Measurements from ENCODE around the gene IL13.

IL13 gene

DNA sequence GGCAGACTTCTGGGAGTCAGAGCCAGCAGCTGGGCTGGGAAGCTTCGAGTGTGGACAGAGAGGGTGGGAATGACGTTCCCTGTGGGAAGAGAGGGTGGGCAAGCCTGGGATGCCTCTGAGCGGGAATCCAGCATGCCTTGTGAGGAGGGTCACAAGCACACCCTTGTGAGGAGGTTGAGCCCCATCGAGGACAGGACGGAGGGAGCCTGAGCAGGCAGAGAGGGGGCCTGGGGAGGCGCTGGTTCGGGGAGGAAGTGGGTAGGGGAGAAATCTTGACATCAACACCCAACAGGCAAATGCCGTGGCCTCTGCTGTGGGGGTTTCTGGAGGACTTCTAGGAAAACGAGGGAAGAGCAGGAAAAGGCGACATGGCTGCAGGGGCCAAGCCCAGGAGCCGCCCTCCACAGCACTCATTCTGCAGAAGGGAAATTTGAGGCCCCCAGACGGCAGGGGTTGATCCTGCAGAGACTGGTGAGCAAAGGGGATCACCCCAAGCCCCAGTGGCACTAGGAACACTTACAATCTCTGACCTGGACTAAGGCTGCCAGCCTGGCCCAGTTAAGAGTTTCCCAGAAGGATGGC lies 1.1 kb upstream of the IL13 start:
- no peak for DNase-seq

DNA sequence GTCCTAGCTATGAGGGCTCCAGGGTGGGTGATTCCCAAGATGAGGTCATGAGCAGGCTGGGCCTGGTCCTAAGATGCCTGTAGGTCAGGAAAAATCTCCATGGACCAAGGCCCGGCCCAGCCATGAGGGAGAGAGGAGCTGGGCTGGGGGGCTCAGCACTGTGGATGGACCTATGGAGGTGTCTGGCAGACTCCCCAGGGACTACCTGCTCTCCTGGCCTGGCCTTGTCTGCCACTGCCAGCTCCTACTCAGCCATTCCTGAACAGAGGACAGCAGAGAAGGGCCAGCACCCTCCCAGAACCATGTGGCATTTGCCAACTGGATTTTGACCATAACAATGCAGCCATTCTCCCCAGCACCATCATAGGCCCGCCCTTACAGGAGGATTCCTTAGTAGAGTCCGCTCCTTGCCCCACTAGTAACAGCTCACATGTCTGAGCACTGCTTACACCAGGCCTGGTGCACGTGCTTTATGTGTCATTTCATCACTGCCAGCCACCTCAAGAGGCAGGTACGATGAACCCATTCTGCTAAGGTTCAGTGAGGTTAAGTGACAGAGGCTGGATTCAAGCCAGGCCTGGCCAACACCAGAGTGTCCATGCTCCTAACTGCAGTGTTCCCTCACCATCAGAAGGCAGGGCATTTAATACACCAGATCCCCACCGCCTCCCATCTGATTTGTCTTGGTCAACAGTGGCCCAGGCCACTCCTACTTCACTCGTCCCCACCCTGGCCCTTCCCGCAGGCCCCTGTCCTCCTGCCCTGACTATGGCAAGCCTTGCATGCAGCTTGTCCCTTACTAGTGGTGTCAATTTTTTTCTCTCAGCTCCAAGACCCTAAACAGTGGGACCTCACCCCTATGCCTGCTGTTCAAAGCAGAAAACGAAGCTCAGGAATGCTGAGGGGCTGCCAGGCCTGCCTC lies 669 bp downstream of the IL13 start:
- DNase-seq, result no peak

DNA sequence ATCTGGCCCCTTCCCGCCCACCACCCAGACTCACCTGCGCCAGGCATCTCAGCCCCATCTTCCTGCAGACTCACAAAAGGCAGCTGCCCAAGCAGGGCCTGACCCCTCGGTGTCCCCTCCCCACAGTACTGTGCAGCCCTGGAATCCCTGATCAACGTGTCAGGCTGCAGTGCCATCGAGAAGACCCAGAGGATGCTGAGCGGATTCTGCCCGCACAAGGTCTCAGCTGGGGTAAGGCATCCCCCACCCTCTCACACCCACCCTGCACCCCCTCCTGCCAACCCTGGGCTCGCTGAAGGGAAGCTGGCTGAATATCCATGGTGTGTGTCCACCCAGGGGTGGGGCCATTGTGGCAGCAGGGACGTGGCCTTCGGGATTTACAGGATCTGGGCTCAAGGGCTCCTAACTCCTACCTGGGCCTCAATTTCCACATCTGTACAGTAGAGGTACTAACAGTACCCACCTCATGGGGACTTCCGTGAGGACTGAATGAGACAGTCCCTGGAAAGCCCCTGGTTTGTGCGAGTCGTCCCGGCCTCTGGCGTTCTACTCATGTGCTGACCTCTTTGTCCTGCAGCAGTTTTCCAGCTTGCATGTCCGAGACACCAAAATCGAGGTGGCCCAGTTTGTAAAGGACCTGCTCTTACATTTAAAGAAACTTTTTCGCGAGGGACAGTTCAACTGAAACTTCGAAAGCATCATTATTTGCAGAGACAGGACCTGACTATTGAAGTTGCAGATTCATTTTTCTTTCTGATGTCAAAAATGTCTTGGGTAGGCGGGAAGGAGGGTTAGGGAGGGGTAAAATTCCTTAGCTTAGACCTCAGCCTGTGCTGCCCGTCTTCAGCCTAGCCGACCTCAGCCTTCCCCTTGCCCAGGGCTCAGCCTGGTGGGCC lies 1.9 kb downstream of the IL13 start:
- no peak for DNase-seq

DNA sequence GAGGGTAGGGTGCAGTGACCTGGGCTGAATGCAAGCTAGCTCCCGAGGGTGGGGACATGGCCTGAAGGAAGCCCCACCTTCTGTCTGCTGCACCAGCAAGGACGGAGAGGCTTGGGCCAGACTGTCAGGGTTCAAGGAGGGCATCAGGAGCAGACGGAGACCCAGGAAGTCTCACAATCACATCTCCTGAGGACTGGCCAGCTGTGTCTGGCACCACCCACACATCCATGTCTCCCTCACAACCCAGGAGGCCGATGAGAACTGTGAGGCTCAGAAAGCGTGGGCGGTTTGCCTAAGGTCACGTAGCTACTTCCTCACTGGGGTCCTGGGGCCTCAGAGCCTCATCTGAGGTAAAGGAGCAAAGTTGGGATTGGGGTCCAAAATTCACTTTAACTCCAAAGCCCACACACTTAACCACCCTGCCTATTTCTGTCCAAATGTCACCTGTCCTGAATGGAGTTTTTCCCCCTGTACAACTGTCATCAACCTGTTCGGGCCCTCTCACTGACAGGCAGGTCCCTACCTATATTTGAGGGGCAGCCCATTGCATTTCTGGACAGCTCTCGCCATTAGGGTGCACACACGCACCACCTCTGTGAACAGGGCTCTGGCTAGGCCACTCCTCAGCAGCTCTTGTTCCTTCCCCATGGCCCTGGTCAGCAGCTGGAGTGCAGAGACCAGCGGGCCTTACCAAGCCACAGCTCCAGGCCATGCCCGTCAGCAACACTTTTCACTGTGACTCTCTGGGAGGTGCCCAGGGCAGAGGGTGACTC lies 3.4 kb downstream of the IL13 start:
- DNase-seq, result no peak

DNA sequence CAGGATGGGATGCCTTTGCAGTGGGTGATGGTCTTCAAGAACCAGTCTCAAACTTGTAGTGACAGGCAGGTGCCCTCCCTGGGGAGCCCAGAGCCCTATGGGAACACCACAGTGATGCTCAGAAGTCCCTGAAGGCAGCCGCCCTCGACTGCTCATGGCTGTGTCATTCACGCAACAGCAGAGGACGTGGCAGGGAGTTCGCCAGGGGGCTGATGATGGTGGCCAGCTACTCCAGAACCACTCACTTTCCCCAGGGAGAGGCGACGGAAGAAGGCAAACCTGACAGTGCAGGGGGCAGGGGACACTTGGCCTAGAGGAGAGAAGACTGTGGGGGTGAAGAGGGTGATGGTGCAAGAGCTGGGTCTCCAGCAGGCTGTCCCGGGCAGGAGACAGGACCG lies 4.0 kb downstream of the IL13 start:
- DNase-seq, result no peak

DNA sequence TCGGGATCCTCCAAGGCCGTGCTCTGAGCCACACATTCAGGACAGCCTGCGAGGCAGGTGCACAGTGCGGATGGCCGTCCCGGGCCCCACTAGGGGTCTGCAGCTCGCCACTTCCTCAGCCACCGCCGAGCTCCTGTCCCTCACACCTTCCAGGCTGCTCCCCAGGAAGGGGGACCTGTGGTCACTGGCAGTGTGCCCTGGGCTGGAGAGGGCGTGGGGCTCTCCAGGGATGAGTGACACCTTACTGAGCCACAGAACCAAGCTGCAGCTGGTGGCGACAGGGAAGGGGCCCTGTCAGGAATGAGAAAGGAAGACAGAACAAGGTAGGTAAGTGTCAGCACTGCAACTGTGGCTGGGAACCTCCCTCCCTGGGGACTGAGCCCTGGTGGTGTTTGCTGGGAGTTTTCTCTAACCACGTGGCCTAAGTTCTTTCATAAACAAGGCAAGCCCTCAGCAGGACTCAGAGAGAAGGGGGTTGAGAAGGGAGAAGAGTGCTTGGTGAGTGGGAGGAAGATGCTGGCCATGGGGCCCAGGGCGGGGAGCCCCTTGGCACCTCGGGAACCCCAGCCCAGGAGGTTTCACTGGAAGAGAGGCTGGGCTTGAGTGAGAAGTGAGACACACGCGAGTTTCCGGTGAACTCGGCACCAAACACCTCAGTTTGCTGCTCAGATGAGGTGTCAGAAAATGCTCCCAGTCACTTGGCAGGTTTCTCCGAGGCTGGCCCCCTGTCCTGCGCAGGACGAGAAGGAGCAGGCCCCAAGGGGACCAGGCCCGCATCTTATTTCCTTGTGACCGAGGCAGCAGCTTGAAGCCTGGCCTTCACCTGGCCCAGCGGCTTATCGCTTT lies 5.2 kb downstream of the IL13 start:
- no peak for DNase-seq

DNA sequence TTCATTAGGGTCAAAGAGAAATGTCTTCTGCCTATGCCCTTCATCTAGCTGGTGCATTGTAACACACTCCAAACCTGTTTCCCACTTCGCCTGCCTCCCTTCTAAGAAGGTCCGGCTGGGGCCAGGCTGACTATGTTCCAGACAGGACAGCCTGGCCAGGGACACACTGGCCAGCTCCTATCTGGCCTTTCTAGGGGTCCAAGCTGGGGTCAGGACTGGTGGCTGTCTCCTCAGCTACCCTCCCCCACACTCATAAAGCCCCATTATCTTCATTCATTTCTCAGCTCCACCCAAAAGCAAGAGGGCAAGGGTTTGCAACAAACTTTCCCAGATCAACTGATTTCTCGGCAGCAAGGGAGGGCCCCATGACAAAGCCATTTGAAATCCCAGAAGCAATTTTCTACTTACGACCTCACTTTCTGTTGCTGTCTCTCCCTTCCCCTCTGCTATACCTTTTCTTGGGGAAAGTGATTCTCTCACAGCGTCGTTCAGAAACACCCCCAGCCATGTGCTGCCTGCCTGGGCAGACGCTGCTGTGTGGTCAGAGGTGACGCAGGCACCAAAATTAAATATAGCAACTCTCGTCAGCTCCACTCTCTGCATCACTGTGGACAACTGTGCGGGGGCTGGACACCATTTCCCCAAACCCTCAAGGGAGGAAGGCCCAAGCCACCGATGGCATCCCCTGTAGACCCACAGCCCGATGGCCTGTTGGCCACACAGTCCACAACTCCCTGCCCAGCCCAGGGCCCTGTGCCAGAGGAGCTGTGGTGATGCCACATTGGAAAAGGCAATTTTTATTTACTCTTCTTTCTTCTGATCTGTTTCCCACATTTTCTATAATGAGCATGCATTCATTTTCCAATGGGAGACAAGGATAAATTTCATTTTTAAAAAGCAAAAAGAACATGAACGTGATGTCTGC lies 6.1 kb downstream of the IL13 start:
- no peak for DNase-seq

DNA sequence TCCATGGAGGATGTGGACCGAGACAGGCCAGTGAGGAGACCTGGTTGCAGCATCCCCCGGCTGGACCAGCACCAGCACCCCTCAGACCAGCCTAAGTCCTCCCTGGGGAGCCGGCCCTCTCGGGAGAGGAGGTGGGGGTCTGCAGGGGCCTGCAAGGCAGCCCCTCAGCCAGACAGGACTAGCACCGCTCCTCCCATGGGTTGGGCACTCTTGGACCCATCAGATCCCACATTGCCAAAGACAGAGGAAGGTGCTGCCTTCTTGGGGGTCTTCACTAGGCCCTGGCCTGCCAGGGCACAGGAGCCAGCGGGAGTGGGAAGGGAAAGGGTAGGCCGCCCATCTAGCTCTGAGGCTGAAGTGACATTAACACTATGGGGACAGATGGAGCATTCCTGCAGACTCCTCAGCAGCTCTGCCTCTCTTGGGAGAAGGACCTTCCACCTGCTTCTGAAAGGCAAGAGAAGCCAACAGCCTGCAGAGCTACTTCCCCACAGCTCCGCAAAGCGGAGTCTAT lies 6.8 kb downstream of the IL13 start:
- no peak for DNase-seq

DNA sequence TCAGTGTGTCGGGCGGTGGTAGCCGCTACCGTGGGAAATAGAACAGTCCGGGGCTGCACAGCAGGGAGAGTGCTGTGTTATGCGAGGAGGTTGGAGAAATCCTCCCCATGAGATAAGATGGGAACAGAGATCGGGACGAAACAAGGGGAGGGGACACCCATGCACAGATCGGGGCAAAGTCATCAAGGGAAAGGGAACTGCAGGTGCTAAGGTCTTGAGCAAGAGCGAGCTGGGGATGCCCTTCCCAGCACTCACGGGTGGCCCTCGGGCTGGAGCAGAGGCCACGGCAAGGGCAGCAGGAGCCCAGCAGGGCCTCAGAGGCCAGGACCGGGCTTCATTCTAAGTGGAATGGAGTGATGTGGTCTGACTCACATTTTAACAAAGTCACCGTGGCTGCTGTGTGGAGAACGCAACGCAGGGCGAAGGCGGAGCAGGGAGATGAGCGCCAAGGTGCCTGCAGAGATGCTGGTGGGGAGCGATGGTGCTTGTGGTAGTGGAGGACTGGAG lies 7.7 kb downstream of the IL13 start:
- no peak for DNase-seq

DNA sequence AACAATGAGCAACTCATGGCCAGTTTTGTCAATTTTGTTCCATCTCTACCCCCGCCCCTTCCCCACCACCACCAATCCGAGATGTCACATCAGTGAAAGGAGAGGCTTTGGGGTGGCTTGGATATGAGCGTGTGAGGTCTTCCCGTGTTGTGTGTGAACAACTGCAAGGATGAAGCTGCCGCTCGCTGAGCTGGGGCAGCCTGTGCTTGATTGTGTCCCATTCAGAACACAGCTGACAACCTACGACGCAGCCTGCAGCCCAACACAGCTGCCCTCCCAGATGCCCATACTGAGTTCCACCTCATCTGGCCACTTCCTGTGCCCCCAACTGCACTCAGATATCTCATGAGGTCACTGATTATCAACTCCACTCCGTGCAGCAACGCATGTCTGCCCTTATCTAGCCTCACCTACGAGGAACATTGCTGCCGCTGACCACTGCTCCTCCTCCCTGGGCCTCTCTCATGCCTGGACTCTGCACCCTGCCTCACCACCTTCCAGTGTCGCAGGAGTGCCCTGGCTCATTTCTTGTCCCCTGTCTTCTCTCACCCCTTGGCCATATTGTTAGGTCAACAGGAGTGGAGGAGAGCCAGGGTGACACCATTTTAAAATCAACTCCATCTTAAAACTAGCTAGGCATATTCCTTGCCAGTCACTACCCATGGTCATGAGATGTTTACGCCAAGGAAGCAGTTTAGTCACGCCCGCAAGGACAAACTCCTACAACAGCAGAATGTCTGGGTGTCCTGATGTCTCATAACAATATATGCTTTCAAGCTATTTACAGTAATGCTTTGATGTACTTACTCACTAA lies 8.5 kb downstream of the IL13 start:
- no peak for DNase-seq

DNA sequence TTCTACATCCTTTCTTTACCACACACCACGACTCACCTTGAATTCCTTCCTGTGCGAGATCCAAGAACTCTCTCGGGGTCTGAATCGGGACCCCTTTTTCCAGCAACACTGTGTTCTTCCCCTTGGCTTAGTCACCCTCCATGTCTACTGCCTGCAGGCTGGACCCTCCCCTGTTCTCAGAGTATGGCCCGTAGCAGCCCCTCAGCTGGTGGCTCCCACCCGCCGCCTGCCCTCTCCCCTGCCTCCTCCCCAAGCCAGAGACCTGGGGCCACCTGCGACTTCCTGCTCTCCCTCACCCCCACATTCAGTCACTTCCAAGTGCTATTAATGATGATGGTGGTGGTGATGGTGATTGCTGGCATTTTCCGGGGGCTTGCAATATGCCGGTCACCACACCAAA lies 9.3 kb downstream of the IL13 start:
- no peak for DNase-seq

DNA sequence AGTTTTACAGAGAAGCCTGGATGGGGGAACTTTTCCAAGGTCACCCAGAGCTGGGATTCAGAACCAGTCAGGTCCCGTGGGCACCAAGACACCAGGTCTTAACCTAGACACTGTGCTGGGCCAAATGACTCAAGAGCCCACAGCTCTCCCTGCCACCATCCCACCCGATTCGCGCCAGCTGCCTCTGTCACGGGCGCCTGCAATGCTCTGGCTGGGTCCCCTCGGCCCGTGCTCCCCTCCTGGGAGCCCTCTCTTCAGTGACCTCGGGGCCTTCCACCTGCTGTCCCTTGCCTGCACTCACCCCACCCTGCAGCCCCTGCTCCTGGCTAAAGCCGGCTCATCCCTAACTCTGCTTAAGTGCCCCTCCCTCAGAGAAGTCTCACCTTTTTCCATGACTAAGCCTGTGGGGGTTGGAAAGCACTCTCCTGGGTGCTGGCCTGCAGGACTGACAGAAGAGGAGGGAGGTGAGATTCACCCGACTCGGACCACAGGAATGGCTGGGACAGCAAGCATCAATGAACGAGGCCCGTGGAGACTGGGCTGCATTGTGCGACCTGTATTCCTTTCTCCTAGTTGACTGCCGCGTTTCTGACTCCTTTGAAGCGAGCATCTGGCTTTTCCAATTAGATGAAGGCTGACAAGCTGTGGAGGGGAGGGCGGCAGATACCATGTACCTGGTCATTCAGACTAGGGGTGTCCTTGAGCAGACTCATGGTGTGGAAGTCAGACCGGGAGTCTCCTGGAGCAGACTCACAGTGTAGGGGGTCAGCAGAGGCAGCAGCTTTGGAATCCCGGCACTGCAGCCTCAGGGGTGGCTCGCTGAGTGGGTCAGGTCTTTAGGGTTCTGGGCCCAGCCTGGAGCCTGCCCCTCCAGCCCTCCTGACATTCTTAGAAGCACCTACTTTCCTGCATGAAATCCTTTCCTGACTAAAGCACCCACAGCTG lies 10.1 kb downstream of the IL13 start:
- DNase-seq, result no peak

DNA sequence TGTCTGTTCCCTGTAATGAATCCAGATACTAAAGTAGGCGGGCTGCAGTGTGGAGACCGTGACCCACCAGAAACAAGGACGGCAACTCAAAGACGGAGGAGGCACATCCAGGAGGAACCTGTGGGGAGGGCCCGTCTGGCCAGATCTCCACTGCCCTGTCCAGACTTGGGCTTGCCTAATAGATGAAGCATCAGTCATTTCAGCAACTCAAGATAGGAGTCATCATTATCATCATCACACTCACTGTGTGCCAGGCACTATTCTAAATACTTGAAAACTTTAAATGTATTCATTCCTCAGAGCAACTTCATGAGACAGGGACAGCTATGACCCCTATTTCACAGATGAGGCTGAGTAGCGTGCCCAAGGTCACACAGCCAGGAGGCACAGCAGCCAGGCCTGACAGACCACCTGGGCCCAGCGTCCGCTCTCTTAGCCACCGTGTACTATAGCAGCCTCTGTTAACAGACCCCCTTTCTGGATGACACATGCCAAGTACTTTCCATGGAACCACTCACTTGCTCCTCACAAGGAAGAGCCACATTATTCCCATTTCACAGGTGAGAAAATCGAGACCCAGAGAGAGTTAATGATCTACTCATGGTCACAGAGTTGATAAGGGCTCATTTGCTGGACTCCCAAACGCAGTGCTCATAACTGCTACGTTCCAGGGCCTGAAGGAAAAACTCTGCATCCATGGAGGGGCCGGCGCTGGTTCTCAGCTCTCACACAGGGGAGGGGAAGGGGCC lies 10.9 kb downstream of the IL13 start:
- DNase-seq, result no peak

DNA sequence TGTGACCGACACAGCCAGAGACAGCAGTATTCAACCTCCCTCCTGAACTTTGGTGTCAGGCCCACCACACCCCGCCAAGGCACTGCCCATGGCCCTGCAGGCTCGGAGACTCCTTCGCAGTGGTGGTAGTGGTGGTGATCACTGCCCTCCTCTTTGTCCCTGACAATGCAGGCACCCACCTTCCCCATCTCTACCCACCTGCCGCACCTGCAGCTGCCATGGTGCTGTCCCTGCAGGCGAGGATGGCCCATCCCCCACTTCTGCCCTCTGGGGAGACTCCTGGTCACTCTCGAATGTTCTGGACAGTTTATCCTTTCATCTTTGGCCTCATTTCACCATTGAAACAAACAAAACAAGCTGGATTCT lies 11.5 kb downstream of the IL13 start:
- no peak for DNase-seq

DNA sequence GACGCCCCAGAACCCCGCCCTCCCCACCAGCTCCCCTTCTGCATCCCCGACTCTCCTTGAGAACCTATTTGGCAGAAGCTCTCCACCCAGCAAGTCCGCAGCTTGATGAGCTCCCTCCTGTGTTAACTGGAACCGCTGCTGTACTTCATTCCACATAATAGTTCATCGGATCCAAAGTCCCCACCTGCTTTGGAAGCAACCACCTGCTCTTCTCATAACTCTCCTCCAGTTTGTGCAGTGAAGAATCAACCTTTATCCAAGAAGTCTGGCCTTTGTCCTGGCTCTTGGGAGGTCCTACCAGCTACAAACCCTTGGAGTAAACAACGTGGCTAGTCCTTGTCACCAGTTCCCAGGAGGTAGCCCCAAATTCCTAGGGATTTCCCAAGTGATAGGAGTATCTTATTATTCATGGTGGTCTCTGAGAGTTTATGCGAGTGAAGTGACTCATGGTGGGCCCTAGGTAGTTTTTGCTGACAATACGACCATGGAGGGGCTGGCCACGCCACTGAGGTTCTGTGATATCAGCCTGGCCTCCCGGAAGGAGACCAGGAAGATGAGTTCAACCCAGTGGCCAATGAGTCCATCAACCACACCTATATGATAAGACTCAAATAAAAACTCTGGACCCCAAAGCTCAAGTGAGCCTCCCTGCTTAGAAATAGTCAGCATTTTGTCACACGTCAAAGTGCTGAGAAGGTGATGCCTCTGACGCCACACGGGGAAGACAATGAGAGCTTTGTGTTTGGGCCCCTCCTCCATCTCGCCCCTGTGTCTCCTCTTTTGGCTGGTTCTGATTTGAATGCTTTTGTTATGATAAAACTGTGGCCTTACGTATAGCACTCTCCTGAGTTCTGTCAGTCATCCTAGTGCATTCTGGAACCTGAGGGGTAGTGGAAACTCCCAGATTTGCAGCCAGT lies 12.3 kb downstream of the IL13 start:
- no peak for DNase-seq

DNA sequence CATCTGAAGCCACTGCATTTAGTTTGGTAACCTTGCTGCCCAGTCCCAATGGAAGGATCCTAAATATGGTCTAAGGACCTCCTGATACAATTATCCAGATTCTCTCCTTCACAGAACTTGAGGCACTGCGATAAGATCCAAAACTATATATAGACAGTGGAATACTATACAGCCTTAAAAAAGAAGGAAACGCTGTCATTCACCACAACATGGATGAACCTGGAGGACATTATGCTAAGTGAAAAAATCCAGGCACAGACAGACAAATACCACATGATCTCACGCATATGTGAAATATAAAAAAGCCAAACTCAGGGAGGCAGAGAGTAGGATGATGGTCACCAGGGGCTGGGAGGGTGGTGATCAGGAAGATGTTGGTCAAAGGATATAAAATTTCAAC lies 13.0 kb downstream of the IL13 start:
- no peak for DNase-seq
